Right ventricle myocardium inferior (tissue), 1 donor: ENCODE data around the gene CRADD. TPM values are rescaled to one million over a fixed set of nuclear protein-coding genes. Genes with fewer than 3 reads are reported as not detected.
A peak's percentile ranks its signal among the peaks of the same experiment; 100 is the strongest.

Source experiments
- ATAC-seq: fragments of 200-7000 bp; cut with Tn5 transposase; one replicate; pipeline ENCODE4 v1.9.1; 2020; ENCODE audit warnings: mild to moderate bottlenecking, moderate library complexity
- DNase-seq: peaks from one replicate; pipeline ENCODE4 v3.0.0; 2021; ENCODE audit errors: missing footprints
- intact Hi-C: fragments of 100-400 bp; cut with DNase I; formaldehyde crosslinking; loops from one replicate; pipeline ENCODE4 v1.11.0; 2022
- total RNA-seq: library from RNA; stranded (reverse); fragmentation: NEBNext Ultra II Directional; extraction: Animal tissue kit (Norgen Biotek cat#: 25700); gene quantifications from one replicate; pipeline ENCODE4 v1.2.1, GENCODE V29; 2021
- donor health status: DM: no; HTN: yes; CAD: no; lungs with severe emphysema.

The CRADD gene
- total RNA-seq, 1 donor from 2014 or later = 40.3 TPM

DNA sequence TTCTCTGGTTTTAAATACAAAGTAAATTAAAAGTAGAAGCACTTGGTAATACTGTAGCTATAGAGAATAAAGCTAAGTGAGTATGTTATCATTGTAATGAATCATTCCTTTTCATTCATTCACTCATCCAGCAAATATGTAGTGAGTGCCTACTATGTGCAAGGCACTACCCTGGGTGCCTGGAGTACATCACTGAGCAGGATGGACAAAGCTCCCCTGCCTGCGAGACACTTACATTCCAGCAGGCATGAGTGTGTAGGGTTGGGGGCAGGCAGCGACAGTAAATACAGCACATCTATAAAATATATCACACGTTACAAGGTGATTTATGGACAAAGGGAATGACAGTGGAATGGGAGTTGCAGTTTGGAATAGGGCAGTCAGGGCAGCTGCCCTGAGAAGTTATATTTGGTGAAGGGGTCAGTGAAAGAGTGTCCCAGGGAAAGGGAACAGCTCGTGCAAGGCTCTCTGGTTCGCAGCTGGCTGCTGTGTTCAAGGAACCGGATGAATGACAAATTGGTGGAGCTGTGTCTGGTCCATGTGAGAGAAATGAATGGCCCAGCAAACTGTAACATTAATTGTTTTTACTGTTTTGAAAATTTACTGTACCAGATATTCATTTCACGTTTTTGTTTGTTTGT lies 159.6 kb downstream of the CRADD start:
- peak; percentile 55 for ATAC-seq
- DNase-seq = no peak
- intact Hi-C loops = loop anchor here (5.0 kb wide), 1 partner anchor 56 kb away; no protein-coding TSS in a partner anchor

DNA sequence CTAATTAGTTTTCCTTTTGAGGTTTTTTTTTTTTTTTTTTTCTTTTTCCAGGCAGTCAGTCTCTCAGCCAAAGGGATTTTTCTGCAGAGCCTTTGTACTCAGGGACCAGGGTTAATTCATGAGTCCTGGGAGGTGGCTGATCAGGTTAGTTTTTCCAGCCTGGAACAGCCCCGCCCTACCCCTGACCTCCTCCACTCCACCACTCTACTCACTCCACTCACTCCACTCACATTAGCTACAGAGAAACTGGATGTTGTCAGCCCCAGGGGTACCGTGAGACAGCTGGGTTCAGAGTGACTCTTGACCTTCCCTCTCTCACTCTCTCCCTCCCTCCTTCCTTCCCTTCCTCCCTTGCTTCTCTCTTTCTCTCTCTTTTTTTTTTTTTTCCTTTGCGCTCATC lies 161.0 kb downstream of the CRADD start:
- peak; percentile 81 for ATAC-seq
- DNase-seq = no peak
- intact Hi-C loops = loop anchor here (5.0 kb wide), 1 partner anchor 54 kb away; no protein-coding TSS in a partner anchor

DNA sequence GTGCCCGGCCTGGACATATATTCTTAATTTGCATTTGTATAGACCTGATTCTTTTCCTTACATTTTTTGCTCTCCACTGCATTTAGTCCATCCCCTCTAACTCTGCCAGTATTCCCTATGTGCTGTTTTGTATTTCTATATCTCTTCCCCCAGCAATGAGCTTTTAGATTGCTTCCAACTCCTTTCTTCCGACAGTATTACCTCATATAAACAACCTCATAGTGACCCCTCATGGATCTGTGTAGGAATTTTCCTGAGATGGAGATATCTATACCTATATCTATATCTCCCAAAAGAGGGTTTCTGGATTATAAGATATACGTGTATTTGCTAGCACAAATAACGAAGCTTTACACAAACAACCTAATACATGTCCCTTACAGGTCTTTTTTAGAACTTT lies 161.9 kb downstream of the CRADD start:
- intact Hi-C loops = loop anchor here (5.0 kb wide), 1 partner anchor 53 kb away; no protein-coding TSS in a partner anchor
- DNase-seq = no peak
- no peak for ATAC-seq

DNA sequence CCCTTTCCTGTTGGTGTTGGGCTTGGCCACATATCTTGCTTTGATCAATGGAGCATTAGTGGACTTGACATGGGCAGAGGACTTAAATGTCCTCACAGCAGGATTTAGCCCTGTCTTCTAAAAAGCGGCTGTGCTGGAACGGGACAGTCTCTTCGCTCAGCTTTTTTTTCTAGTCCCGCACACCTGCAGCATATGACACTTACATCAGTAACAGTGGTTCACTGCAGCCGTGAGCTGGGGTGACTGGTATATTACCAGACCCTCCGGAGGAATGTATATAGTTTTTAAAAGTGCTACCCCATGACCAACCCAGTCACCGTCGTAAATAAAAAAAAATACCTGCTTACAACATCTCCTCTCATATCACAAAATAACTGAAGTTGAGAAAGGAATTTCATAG lies 164.5 kb downstream of the CRADD start:
- intact Hi-C loops = no loop called here
- ATAC-seq = no peak
- DNase-seq = no peak

DNA sequence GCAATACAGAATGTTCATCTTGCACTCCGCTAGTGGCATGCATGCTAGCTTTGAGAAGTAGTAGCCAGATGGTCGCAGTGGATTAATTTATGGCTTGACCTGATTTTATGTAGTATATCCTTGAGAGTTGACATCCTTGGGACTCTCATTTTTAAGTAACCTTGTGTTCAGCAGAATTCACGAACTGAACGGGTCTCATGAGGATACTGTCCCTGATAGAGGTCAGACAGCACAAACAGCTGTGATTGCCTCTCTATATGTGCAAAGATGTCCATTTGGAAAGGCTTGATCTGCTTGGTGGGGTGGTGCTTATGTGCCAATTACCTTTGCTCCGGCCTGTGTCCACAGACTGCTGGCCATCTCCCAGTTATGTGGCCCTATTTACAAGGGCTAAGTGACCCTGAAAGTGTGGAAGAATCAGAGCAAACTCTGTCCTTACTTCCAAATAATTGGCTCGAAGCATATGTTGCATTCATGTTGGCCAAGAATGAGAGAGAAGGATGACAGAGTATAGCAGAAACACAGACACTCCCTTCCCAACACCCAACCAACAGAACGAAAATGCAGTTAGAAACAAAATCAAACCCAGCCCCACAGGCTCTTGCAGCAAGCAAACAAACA lies 167.1 kb downstream of the CRADD start:
- intact Hi-C loops = no loop called here
- ATAC-seq (peak; percentile 56), DNase-seq (no peak)

DNA sequence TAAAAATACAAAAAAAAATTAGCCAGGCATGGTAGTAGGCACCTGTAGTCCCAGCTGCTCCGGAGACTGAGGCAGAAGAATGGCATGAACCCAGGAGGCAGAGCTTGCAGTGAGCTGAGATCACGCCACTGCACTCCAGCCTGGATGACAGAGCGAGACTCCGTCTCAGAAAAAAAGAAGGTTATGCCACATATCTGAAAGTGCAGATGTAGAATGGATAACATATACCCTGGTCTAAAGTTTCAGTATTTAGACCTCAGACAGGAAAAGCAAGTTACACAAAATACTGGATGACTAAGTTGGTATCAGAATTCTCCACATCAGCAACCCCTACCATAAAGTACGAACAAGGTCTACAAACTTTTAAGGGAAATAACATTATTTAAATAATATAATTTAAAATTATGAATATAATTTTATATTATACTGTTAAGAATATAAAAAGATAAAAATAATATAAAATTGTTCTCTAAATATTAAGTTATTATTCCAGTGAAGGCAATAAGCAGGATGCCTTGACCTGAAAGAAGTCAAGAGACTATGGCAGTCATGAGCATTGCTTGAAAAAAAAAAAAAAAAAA lies 169.9 kb downstream of the CRADD start:
- DNase-seq = no peak
- ATAC-seq = no peak
- intact Hi-C loops = no loop called here

DNA sequence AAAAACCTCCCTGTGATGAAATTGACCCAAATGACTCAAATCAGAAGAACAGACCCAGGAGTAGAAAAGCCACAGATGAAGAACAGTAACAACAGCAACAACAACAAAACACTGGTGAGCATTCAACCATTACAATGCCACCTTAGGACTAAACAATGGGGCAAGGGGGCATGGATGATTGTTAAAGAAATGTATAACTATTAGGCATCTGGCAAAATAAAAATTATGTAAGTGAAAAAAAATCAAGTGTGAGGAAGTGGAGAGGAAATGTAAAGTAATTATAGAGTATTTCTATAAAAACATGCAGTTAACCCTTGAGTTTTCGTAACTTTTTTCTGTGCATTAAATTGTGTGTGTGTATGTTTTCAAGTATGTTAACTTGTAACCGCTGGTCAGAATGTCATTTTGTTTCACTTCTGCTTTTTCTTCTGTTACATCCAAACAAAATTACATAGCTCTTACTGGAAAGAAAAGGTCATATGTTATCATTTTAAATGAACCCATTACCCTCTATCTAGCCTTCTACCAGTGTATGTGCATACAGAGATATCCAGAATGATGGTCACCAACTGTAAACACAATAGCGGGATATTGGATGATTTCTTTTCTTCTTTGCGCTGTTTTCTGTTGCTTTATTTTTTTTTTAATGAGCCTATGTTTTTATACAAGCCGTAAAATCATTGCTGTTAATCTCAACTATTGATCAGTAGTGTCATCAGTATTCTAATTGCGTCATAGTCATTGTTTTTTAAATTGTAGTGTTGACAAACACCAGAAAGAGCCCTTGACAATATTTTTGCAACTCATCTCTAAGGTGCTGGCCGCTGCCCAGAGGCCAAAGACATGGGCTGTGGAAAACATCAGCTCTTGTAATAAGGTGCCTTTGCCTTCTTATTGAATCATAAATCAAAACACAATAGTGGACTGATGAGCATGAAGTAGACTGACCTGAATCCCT lies 170.6 kb downstream of the CRADD start:
- DNase-seq = no peak
- intact Hi-C loops = no loop called here
- ATAC-seq = no peak

DNA sequence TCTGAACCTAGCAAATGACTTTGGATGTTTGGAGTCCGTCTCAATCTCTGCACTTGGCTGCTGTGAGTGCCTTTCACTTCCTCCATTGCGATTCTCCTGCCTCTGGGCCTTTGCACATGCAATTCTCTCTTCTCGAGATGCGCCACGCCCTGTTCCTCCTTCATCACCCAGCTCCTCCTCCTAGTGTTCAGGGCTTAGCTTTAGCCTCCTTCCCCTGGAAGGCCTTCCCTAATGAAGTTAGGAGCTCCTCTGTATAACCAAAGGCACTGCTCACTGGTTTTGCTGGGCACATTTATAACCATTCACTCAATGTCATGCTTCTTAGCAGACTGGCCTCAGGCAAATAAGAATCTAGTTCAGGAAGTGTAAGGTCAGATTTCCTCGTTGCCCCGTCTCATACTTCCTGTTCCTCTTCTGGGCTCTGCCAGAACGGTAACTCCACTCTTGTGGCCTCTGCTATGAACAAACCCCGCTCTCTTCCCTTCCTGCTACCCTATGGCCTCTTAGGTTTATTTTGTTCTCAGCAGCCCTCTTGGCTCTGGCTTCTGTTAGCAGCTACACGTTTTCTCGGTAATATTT lies 171.4 kb downstream of the CRADD start:
- DNase-seq = no peak
- peak; percentile 58 for ATAC-seq
- intact Hi-C loops = no loop called here

DNA sequence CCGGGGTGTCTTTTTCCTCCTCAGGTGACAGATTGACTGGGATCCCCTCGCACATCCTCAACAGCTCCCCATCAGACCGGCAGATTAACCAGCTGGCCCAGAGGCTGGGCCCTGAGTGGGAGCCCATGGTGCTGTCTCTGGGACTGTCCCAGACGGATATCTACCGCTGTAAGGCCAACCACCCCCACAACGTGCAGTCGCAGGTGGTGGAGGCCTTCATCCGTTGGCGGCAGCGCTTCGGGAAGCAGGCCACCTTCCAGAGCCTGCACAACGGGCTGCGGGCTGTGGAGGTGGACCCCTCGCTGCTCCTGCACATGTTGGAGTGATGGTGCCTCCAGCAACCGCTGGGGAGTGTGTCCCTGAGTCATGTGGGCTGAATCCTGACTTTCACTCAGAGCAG lies 172.8 kb downstream of the CRADD start:
- intact Hi-C loops = no loop called here
- no peak for DNase-seq
- ATAC-seq = no peak

DNA sequence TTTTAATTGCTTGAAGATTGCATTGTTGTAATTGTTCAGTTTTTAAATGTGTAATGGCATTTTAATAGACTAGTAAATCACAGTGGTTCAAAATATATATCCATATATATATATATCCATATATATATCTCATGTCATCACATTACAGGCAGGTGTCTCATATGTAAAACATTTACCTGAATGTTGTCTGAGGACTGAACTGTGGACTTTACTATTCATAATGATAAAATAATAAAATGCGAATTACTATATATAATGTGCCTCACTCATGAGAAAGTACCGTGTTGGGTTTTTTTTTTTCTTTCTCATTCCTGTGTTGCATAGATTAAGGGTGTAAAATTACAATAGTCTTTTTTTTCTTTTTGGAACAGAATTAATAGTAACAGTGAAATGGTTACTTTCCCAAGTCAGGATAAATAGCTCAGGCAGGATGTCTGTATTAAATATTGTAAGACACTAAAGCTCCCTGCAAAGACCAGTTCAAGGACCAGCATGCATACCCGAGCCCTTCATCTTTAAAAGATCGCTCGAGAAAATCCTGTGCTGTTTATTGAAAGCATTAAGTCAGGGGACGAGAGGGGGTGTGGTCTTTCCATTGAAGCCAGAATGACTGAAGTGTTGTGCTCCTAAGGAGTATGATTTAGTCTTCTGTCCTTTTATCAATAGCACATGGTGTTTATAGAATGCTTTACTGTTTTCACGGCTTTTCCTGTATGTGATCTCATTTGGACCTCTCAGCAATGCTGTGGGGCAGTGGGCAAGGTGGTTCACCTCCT lies 173.5 kb downstream of the CRADD start:
- ATAC-seq (no peak), DNase-seq (no peak)
- intact Hi-C loops = no loop called here

DNA sequence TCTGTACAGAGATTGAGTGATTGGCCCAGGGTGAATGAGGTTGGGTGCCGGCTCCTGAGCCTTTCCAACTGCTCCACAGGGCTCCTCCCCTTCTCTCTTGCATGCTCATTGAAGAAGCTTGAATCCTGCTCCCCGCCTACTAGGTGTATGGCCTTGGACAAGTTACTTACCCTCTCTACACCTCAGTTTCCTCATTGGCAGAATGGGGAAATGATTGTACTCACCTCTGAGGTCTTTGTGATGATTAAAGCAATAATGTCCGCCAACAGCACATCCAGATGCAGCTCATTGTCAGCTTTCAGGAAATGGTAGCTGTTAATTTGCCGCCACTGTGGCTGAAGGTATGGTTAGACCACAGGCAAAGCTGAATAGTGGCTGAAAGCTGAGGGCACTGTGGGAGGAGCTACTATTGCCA lies 174.1 kb downstream of the CRADD start:
- intact Hi-C loops = no loop called here
- ATAC-seq (no peak), DNase-seq (no peak)

DNA sequence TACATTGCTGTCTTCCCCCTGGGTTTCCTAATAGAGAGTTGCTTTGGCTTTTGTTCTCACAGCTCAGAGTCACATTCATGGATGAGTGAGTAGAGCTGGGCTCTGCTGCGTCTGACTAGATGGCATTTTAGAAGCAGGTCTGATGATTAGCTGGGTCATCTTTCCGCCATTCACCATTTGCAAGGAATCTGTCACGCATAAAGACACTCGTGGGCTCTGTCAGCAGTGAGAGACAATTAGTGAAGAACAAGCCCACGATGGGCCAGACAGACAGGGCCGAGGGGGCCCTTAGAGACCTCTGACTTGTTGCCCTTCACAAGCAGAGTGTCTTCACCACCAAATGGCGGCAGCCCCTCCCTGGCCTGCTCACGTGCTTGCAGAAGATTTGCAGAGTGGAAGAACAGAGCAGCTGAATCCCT lies 175.0 kb downstream of the CRADD start:
- ATAC-seq = no peak
- intact Hi-C loops = no loop called here
- no peak for DNase-seq

DNA sequence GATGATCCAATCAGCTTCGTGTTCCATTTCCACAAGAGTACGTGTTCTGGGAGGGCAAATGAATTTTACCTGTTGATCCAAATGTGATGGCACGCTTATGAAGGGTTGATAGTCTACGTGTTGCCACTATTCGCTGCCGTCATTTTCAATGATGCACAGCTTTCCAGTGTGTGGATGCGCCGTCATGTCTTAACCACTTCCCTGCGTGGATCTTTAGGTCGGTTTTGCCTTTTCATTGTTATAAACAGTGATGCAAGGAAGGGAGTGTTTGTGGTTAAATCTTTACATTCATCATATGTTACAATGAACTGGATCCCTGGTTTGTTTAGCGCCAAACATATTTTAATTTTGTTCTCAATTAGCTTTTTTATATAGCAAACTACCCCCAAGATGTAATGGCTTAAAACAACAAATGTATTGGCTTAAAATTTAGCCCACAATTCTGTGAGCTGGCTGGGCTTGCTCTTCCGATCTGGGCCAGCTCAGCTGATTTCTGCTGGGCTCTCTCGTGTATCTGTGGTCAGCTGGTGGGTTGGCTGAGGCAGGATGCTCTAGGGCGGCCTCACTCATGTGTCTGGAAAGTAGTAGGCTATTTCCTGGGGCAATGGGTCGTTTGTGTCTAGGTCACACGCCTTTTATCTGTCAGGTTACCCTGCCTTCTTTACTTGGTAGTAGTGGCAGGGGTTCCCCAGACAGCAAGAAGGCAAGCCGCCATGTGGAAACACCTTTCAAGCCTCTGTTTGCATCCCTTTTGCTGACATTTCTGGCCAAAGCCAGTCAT lies 176.7 kb downstream of the CRADD start:
- no peak for DNase-seq
- no peak for ATAC-seq
- intact Hi-C loops = no loop called here

DNA sequence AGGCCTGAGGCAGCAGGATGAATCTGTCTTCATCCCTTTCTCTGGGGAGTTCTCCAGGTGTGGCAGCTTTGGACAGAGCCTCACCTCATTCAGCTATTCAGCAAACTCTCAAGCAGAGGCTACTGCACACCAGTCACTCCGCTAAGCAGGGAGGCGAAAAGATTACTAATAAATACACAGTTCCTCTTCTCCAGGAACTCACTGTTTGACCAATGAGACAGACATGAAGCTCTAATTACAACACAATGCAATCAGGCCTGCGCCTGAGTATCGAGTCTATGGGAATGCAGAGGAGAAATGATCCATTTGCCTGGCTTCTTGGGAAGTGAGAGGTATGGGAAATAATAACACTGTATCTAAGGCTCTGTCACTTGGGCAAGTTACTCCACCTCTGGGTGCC lies 178.1 kb downstream of the CRADD start:
- ATAC-seq (no peak), DNase-seq (no peak)
- intact Hi-C loops = no loop called here

DNA sequence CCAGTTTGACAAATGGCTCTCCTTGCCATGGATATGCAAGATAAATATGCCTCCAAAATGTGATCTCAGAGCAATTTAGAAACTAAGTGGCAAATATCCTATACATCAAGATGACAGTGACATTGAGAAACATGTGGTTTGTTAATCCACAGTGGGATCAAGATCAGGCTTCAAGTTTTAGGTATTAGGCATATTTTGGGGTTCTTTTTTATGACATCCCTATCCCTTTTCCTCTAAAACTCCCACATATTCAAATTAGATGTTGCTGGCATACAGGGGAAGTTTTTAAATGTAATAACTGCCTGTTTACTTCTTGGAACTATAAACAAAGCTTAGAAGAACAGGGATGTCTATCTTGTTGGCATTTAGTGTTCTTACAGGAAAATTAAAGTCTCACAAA lies 179.4 kb downstream of the CRADD start:
- no peak for ATAC-seq
- DNase-seq = no peak
- intact Hi-C loops = no loop called here

DNA sequence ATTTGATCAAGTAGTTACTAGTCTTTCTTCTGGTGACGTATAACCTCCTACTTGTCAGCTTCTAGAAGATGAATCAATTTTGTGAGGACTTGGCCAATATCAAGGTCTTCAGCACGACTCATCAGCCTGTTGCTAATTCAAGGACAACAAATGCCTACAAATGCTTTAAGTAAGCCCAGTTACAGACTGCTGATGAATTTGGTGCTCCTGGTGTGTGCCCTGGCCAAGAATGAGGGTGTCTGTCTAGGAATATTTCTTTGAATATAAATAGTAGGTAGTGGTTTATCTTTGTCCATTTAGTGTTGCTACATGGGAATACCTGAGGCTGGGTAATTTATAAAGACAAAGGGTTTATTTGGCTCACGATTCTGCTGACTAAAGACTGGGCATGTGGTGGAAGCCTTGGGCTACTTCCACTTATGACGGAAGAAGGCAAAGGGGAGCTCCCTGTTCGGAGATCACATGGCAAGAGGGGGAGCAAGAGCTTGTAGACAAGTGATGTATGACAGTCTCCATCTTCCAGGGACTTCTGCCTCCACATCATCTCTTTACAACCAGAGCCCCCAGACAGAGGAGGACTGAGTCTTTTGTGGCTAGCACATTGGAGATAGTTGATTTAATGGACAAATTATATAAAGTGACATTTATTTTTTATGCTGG lies 180.2 kb downstream of the CRADD start:
- intact Hi-C loops = no loop called here
- peak; percentile 42 for ATAC-seq
- DNase-seq = no peak

DNA sequence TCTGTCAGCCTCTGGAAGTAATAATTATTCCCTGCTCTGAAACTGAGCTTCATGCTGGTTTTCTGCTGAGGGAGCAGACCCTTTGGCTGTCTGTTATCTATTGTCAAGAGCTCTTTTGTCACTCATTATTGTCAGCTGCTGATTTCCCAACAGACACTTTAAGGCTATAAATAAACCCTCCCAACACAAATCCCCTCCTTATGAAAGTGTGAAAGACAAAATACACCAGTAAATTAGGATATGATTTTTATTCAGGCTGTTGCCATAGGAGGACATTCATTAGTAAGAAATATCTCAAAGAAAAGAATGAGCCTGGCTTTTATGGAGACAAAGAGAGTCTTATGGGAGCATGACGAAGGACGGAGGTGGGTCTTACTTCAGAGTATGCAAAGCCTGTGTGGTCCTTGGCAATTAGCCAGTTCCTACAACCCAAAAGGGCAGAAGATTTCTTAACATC lies 180.8 kb downstream of the CRADD start:
- intact Hi-C loops = no loop called here
- ATAC-seq (peak; percentile 51), DNase-seq (no peak)
